Panc1 (cell line): ENCODE measurements around the gene SBNO2.
"Not testable (repeated sequence)": the region's sequence is repeated elsewhere in the genome, so short reads cannot be mapped to it uniquely, and the experiment has no call there.

ENCODE experiments used
- CTCF ChIP-seq: fragments of 450-650 bp; IDR thresholded peaks from 2 replicates; pipeline ENCODE4 v1.5.1; 2017; ENCODE audit warnings: mild to moderate bottlenecking
- POLR2AphosphoS5 ChIP-seq: IDR thresholded peaks from 2 replicates; pipeline ENCODE4 v1.6.1; 2012; ENCODE audit warnings: mild to moderate bottlenecking, low read depth, low read length, moderate library complexity
- REST ChIP-seq, 2 experiments: IDR thresholded peaks; 2 replicates each; pipeline ENCODE4 v1.6.1; 2011 to 2012; ENCODE audit warnings: low read depth in 2 of 2, control low read depth in 1 of 2, low read length in 1 of 2, mild to moderate bottlenecking in 1 of 2, moderate library complexity in 1 of 2; ENCODE audit not compliant: insufficient read depth in 1 of 2

- TF ChIP-seq CTCF; POLR2AphosphoS5; REST (IDR thresholded peaks at IDR 0.05; ENCODE audit: insufficient read depth in 1 of 2, low read depth in 2 of 2, low read length in 1 of 2): not testable (repeated sequence)
Observed at GRCh38 chr19:1114728-1115127, 59.3 kb downstream of the SBNO2 start.
